Neural cell (in vitro differentiated cells): ENCODE results near the gene MBD5. TPM values are rescaled to one million over a fixed set of nuclear protein-coding genes. Genes with fewer than 3 reads are reported as not detected.

Experiments used
- H2AFZ ChIP-seq: fragments of 200-600, 300-800 bp; sonication (generic), shearing (Covaris generic); 2 replicates; pipeline ENCODE4 v1.6.0; 2014; ENCODE audit warnings: low read depth, mild to moderate bottlenecking, antibody characterized with exemption, low read length, moderate library complexity
- H3F3A ChIP-seq: fragments of 200-600 bp; shearing (Covaris generic); 2 replicates; pipeline ENCODE4 v1.6.1; 2016; ENCODE audit warnings: mild to moderate bottlenecking, moderate library complexity, mixed read lengths, antibody characterized with exemption, low read length; ENCODE audit not compliant: insufficient read depth, poor library complexity, severe bottlenecking
- H3K27ac ChIP-seq: fragments of 200-600, 300-800 bp; sonication (generic), shearing (Covaris generic); 2 replicates; pipeline ENCODE4 v1.5.1; 2014; ENCODE audit warnings: mild to moderate bottlenecking, low read length, moderate library complexity
- H3K27me3 ChIP-seq: fragments of 300-800, 200-600 bp; sonication (generic), shearing (Covaris generic); 2 replicates; pipeline ENCODE4 v1.6.0; 2014; ENCODE audit warnings: mild to moderate bottlenecking, low read depth, low read length, moderate library complexity; ENCODE audit not compliant: insufficient read depth
- H3K36me3 ChIP-seq: fragments of 300-800, 200-600 bp; sonication (generic), shearing (Covaris generic); 2 replicates; pipeline ENCODE4 v1.5.1; 2014; ENCODE audit warnings: mild to moderate bottlenecking, antibody characterized with exemption, low read length, moderate library complexity; ENCODE audit not compliant: insufficient read depth
- H3K4me2 ChIP-seq: fragments of 300-800, 200-600 bp; sonication (generic), shearing (Covaris generic); 2 replicates; pipeline ENCODE4 v1.6.0; 2014; ENCODE audit warnings: mild to moderate bottlenecking, low read length
- H3K4me3 ChIP-seq: fragments of 300-800, 200-600 bp; sonication (generic), shearing (Covaris generic); 2 replicates; pipeline ENCODE4 v1.5.1; 2014; ENCODE audit warnings: mild to moderate bottlenecking, low read length, moderate library complexity
- H3K79me2 ChIP-seq: fragments of 200-600 bp; shearing (Covaris generic); replicated peaks from 2 replicates; pipeline ENCODE4 v1.6.0; 2014; ENCODE audit warnings: mild to moderate bottlenecking, low read length, moderate library complexity; ENCODE audit not compliant: insufficient read depth
- H3K9ac ChIP-seq: fragments of 300-800, 200-600 bp; sonication (generic), shearing (Covaris generic); 2 replicates; pipeline ENCODE4 v1.6.1; 2016; ENCODE audit warnings: mild to moderate bottlenecking, low read length, mixed read lengths
- H3K9me2 ChIP-seq: fragments of 200-600 bp; shearing (Covaris generic); 2 replicates; pipeline ENCODE4 v1.6.1; 2016; ENCODE audit warnings: mild to moderate bottlenecking, low read length, mixed read lengths; ENCODE audit not compliant: insufficient read depth
- H3K9me3 ChIP-seq: fragments of 200-600, 300-800 bp; sonication (generic), shearing (Covaris generic); 2 replicates; pipeline ENCODE4 v1.6.1; 2016; ENCODE audit warnings: mild to moderate bottlenecking, mixed run types, low read length, moderate library complexity, mixed read lengths
- H4K20me1 ChIP-seq: fragments of 200-600 bp; shearing (Covaris generic); 2 replicates; pipeline ENCODE4 v1.6.1; 2016; ENCODE audit warnings: mild to moderate bottlenecking, mixed run types; ENCODE audit not compliant: insufficient read depth
- EP300 ChIP-seq: fragments of 450-650 bp; conservative IDR thresholded peaks from 2 replicates; pipeline ENCODE4 v1.6.1; 2014; ENCODE audit warnings: antibody characterized with exemption, mild to moderate bottlenecking, moderate library complexity; ENCODE audit not compliant: poor library complexity, severe bottlenecking
- EZH2 ChIP-seq: fragments of 200-600, 300-800 bp; shearing (Covaris generic), sonication (generic); IDR thresholded peaks from 2 replicates; pipeline ENCODE4 v1.6.1; 2014; ENCODE audit warnings: antibody characterized with exemption, low read length, borderline replicate concordance, mild to moderate bottlenecking; ENCODE audit not compliant: insufficient read depth, poor library complexity, severe bottlenecking
- MXI1 ChIP-seq: fragments of 450-650 bp; conservative IDR thresholded peaks from 2 replicates; pipeline ENCODE4 v1.6.1; 2014; ENCODE audit warnings: antibody characterized with exemption, mild to moderate bottlenecking; ENCODE audit not compliant: poor library complexity, severe bottlenecking
- POLR2AphosphoS5 ChIP-seq: IDR thresholded peaks from 2 replicates; pipeline ENCODE4 v1.6.1; 2012
- RAD21 ChIP-seq: fragments of 450-650 bp; conservative IDR thresholded peaks from 2 replicates; pipeline ENCODE4 v1.6.1; 2014; ENCODE audit warnings: antibody characterized with exemption, mild to moderate bottlenecking, moderate library complexity
- SMC3 ChIP-seq: fragments of 450-650 bp; conservative IDR thresholded peaks from 2 replicates; pipeline ENCODE4 v1.6.1; 2014; ENCODE audit warnings: antibody characterized with exemption, mild to moderate bottlenecking, moderate library complexity; ENCODE audit not compliant: poor library complexity
- TAF1 ChIP-seq: IDR thresholded peaks from 2 replicates; pipeline ENCODE4 v1.6.1; 2012; ENCODE audit warnings: low read depth
- polyA plus RNA-seq: library from polyadenylated mRNA; depleted of rRNA; stranded (reverse); fragments of >200 nt; gene quantifications from 2 replicates; pipeline ENCODE4 v1.2.3, GENCODE V29; 2014
- TF ChIP-seq, protein P1 (sequence below): IDR thresholded peaks from 2 replicates; pipeline ENCODE4 v1.6.1; 2012; ENCODE audit warnings: borderline replicate concordance
- TF ChIP-seq, protein P2 (sequence below): fragments of 450-650 bp; IDR thresholded peaks from 2 replicates; pipeline ENCODE4 v1.5.1; 2014; ENCODE audit warnings: antibody characterized with exemption, mild to moderate bottlenecking, moderate library complexity; ENCODE audit not compliant: poor library complexity, severe bottlenecking

Gene MBD5
- polyA plus RNA-seq, 1 donor from 2014 or later: 9.7 TPM

DNA sequence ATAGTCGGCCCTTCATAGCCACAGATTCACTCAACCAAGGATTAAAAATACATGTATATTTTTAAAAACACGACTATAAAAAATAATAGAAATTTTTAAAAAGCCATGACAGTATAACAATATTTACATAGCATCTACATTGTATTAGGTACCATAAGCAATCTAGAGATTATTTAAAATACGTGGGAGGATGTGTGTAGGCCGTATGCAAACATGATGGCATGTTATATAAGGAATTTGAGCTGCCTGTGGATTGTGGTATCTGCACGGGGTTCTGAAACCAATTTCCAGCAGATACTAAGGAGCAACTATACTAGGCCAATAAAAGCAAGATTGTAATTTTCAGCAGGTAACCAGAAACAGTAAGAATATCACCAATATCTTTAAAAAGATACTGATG, 6.3 kb upstream of the MBD5 start:
- H3K9me2 ChIP-seq: no peaks in the 10 kb centered on the region
- no peaks in the 10 kb centered on the region for H3K9me3 ChIP-seq
- peaks cover 3% of the 10 kb centered on the region for H3F3A ChIP-seq
- no peak overlapping the region for H2AFZ ChIP-seq
- peaks cover 99% of the 10 kb centered on the region for H3K79me2 ChIP-seq
- H3K9ac ChIP-seq: no peak overlapping the region
- no peaks in the 10 kb centered on the region for H4K20me1 ChIP-seq
- H3K4me3 ChIP-seq: no peak overlapping the region
- H3K27ac ChIP-seq: no peak overlapping the region
- no peak overlapping the region for H3K4me2 ChIP-seq
- TF ChIP-seq SMC3: no peak
- TF ChIP-seq POLR2AphosphoS5: no peak
- TF ChIP-seq, protein P1, sequence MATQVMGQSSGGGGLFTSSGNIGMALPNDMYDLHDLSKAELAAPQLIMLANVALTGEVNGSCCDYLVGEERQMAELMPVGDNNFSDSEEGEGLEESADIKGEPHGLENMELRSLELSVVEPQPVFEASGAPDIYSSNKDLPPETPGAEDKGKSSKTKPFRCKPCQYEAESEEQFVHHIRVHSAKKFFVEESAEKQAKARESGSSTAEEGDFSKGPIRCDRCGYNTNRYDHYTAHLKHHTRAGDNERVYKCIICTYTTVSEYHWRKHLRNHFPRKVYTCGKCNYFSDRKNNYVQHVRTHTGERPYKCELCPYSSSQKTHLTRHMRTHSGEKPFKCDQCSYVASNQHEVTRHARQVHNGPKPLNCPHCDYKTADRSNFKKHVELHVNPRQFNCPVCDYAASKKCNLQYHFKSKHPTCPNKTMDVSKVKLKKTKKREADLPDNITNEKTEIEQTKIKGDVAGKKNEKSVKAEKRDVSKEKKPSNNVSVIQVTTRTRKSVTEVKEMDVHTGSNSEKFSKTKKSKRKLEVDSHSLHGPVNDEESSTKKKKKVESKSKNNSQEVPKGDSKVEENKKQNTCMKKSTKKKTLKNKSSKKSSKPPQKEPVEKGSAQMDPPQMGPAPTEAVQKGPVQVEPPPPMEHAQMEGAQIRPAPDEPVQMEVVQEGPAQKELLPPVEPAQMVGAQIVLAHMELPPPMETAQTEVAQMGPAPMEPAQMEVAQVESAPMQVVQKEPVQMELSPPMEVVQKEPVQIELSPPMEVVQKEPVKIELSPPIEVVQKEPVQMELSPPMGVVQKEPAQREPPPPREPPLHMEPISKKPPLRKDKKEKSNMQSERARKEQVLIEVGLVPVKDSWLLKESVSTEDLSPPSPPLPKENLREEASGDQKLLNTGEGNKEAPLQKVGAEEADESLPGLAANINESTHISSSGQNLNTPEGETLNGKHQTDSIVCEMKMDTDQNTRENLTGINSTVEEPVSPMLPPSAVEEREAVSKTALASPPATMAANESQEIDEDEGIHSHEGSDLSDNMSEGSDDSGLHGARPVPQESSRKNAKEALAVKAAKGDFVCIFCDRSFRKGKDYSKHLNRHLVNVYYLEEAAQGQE: no peak
- no peak for TF ChIP-seq MXI1
- no peak for TF ChIP-seq RAD21
- TF ChIP-seq TAF1: no peak
- no peak for TF ChIP-seq EZH2
- TF ChIP-seq, protein P2, sequence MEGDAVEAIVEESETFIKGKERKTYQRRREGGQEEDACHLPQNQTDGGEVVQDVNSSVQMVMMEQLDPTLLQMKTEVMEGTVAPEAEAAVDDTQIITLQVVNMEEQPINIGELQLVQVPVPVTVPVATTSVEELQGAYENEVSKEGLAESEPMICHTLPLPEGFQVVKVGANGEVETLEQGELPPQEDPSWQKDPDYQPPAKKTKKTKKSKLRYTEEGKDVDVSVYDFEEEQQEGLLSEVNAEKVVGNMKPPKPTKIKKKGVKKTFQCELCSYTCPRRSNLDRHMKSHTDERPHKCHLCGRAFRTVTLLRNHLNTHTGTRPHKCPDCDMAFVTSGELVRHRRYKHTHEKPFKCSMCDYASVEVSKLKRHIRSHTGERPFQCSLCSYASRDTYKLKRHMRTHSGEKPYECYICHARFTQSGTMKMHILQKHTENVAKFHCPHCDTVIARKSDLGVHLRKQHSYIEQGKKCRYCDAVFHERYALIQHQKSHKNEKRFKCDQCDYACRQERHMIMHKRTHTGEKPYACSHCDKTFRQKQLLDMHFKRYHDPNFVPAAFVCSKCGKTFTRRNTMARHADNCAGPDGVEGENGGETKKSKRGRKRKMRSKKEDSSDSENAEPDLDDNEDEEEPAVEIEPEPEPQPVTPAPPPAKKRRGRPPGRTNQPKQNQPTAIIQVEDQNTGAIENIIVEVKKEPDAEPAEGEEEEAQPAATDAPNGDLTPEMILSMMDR: no peak
- TF ChIP-seq EP300: no peak
- H3K36me3 ChIP-seq: no peaks in the 10 kb centered on the region
- H3K27me3 ChIP-seq: no peaks in the 10 kb centered on the region

DNA sequence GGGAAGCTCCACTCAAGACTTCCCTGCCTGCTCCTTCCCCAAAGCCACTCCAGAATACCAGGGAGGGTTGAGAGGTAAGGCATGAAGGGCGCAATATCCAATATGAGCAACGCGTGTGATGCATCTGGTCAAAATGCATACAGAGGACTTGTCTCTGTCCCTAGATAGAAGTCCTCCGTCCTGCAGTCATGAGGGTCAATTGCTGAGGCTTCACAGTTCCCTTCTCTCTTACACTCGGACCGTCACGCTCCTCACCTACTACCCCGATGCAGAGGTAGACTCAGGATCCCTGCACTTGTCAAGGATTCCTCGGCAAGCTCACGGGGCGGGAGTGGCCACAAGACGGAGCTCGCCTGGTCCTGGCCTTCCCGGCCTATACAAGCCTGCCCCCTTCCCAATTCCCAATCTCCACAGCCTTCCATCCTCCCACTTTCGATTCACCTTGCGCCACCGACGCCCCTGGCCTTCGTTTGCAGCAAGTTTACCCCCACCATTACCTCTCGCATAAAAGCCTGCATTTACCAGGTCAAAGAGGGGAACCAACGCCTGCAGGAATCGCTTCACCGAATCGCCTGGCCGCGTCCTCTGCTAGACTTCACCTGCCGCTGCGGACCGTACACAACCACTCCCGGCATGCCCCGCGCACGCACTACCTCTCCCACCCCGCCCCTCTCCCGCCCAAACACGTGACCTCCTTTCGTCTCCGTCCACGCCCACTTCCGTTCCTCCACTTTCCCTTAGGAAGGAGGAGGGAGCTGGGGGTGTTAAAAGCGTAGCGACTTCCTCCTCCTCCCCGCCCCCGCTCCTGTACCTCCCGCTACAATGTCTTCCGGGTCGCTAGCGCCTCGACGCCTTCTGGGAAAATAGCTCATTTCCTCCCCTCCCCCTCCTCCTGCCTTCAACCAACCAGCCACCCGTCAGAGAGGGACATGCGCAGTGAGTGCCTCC, 506 bp upstream of the MBD5 start, which contains the start of gene ORC4:
Gene ORC4 (minus strand): TSS at position 627 of the 948 bp plus-strand sequence. CDS start 44,779 bp downstream, outside the sequence.
- peaks cover 85% of the 10 kb centered on the region for H3K79me2 ChIP-seq
- peak within 1 kb of the TSS; percentile 70 for H2AFZ ChIP-seq
- no peaks in the 10 kb centered on the region for H3F3A ChIP-seq
- peak within 1 kb of the TSS; percentile 40 for H3K4me2 ChIP-seq
- H3K27ac ChIP-seq: peak within 1 kb of the TSS; percentile 96
- H3K4me3 ChIP-seq: peak within 1 kb of the TSS; percentile 81
- TF ChIP-seq EZH2: no peak
- peak; percentile 18 for TF ChIP-seq TAF1
- peak; percentile 96 for TF ChIP-seq POLR2AphosphoS5
- peak; percentile 73 for TF ChIP-seq SMC3
- peak; percentile 74 for TF ChIP-seq MXI1
- peak; percentile 49 for TF ChIP-seq EP300
- peak; percentile 53 for TF ChIP-seq RAD21
- TF ChIP-seq, protein P2: peak; percentile 64
- TF ChIP-seq, protein P1: peak; percentile 92
- H3K36me3 ChIP-seq: no peaks in the 10 kb centered on the region
- no peaks in the 10 kb centered on the region for H3K9me3 ChIP-seq
- H3K9me2 ChIP-seq: no peaks in the 10 kb centered on the region
- peak within 1 kb of the TSS; percentile 94 for H3K9ac ChIP-seq
- H4K20me1 ChIP-seq: no peaks in the 10 kb centered on the region
- no peaks in the 10 kb centered on the region for H3K27me3 ChIP-seq
